Left lobe of liver (tissue), 2 donors: ENCODE results near the gene NOTCH1. TPM values are rescaled to one million over a fixed set of nuclear protein-coding genes. Genes with fewer than 3 reads are reported as not detected.
"Not testable (repeated sequence)": the region's sequence is repeated elsewhere in the genome, so short reads cannot be mapped to it uniquely, and the experiment has no call there.

Experiments
- ATAC-seq: fragments of 200-7000 bp; cut with Tn5 transposase; one replicate; pipeline ENCODE4 v1.9.1; 2020; ENCODE audit warnings: mild to moderate bottlenecking, moderate library complexity
- DNase-seq: peaks from one replicate; pipeline ENCODE4 v3.0.0-alpha.2; 2020; ENCODE audit warnings: low spot score
- total RNA-seq: library from RNA; stranded (reverse); gene quantifications from one replicate; pipeline ENCODE4 v1.2.1, GENCODE V29; 2021
- donor health status: DM: no; HTN: no; CAD: no; lungs with moderate emphysema.
- donor health status: DM: no; HTN: yes; CAD: no.

NOTCH1 gene
- total RNA-seq, 1 donor from 2014 or later = 31.9 TPM

- DNase-seq = no peak
Observed at GRCh38 chr9:136565715-136566552, 20.1 kb upstream of the NOTCH1 start.

GRCh38 chr9:136565086-136565714 lies 19.4 kb upstream of the NOTCH1 start:
- ATAC-seq (no peak), DNase-seq (no peak)

More at GRCh38 chr9:136565715-136566552, 20.1 kb upstream of the NOTCH1 start:
- ATAC-seq = no peak

GRCh38 chr9:136564379-136564988 lies 18.6 kb upstream of the NOTCH1 start:
- peak; percentile 48 for ATAC-seq
- DNase-seq = no peak

- no peak for DNase-seq
- no peak for ATAC-seq
Observed at GRCh38 chr9:136563646-136564325, 17.9 kb upstream of the NOTCH1 start.

GRCh38 chr9:136562746-136563495 lies 17.1 kb upstream of the NOTCH1 start:
- ATAC-seq = no peak
- no peak for DNase-seq

GRCh38 chr9:136561779-136562178 lies 15.9 kb upstream of the NOTCH1 start:
- ATAC-seq = no peak
- no peak for DNase-seq

- no peak for DNase-seq
- no peak for ATAC-seq
Observed at GRCh38 chr9:136560586-136560985, 14.7 kb upstream of the NOTCH1 start.

- not testable (repeated sequence) for DNase-seq, ATAC-seq
Observed at GRCh38 chr9:136559371-136559770, 13.5 kb upstream of the NOTCH1 start.

- not testable (repeated sequence) for DNase-seq, ATAC-seq
Observed at GRCh38 chr9:136558846-136559245, 13.0 kb upstream of the NOTCH1 start.

GRCh38 chr9:136558373-136558772 lies 12.5 kb upstream of the NOTCH1 start:
- DNase-seq = no peak
- peak; percentile 3 for ATAC-seq

GRCh38 chr9:136557036-136557435 lies 11.2 kb upstream of the NOTCH1 start:
- ATAC-seq (no peak), DNase-seq (no peak)

GRCh38 chr9:136556166-136556565 lies 10.3 kb upstream of the NOTCH1 start:
- DNase-seq = no peak
- no peak for ATAC-seq

GRCh38 chr9:136554870-136555269 lies 9.0 kb upstream of the NOTCH1 start:
- ATAC-seq = peak; percentile 88
- peak; percentile 82 for DNase-seq

- ATAC-seq = no peak
- DNase-seq = no peak
Observed at GRCh38 chr9:136553581-136553980, 7.7 kb upstream of the NOTCH1 start.

GRCh38 chr9:136552117-136552703 lies 6.4 kb upstream of the NOTCH1 start:
- DNase-seq (no peak), ATAC-seq (no peak)

- no peak for DNase-seq
- no peak for ATAC-seq
Observed at GRCh38 chr9:136551401-136552116, 5.7 kb upstream of the NOTCH1 start.

GRCh38 chr9:136550439-136551289 lies 4.8 kb upstream of the NOTCH1 start:
- ATAC-seq (no peak), DNase-seq (no peak)
